HK-2 (cell line): ENCODE measurements around the gene TMEM209.
"Not testable (repeated sequence)": the region's sequence is repeated elsewhere in the genome, so short reads cannot be mapped to it uniquely, and the experiment has no call there.

ENCODE experiments used
- DNase-seq: peaks from one replicate; pipeline ENCODE4 v3.0.0-alpha.2; 2018; ENCODE audit not compliant: unreplicated experiment

Gene TMEM209

DNA sequence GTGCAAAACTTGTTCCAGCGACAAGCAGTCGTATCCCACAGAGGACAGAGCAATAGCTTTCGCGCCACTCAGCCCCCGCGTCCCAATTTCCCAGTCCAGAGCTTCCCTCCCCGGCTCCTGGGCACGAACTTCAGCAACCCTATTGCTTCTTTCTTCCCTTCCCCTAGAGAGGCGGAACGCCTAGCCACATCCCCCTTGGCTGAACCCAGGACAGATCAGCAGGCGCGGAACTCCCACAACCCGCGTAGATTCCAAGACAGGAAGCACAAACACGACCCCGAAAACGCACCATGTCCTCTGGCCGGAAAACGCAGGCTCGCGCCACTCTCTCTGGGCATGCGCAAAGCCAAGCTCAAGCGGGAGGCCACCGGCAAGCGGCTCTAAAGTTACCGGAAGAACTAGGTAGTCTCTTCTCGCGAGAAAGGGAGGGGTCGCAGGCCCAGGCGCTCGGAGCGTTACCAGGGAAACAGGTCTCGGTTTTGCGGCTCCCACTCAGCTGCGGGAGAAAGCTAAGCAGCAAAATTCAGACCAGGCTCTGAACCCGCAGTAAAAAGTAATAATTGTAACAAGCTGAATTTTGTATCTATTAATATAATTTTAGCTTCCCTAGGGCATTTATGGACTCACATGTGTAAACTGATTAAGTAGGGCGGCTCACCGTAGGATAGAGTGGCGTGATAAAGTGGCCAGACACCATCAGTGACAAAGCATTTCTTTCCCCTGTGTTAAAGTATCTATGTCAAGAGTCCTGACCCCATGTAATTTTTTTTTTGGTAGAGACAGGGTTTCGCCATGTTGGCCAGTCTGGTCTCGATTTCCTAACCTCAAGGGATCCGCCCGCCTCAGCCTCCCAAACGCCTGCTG lies at the start of gene TMEM209:
TSS of gene TMEM209 (minus strand) at position 323 of the 864 bp plus-strand sequence. CDS start at position 292, 31 bp downstream.
- DNase-seq = peak; percentile 98

GRCh38 chr7:130254555-130254954 lies 49.3 kb upstream of the TMEM209 start:
- DNase-seq = no peak

GRCh38 chr7:130249626-130250025 lies 44.4 kb upstream of the TMEM209 start:
- DNase-seq = not testable (repeated sequence)

GRCh38 chr7:130248842-130249241 lies 43.6 kb upstream of the TMEM209 start:
- DNase-seq = not testable (repeated sequence)

- not testable (repeated sequence) for DNase-seq
Measured at GRCh38 chr7:130246491-130246890, 41.3 kb upstream of the TMEM209 start.

DNA sequence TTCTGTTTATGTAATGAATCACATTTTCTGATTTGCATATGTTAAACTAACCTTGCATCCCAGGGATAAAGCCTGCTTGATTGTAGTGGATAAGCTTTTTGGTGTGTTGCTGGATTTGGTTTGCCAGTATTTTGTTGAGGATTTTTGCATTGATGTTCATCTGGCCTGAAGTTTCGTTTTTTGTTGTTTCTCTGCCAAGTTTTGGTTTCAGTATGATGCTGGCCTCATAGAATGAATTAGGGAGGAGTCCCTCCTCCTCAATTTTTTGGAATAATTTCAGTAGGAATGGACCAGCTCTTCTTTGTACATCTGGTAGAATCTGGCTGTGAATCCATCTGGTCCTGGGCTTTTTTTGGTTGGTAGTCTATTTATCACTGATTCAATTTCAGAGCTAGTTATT lies 38.3 kb upstream of the TMEM209 start:
- DNase-seq = not testable (repeated sequence)

DNA sequence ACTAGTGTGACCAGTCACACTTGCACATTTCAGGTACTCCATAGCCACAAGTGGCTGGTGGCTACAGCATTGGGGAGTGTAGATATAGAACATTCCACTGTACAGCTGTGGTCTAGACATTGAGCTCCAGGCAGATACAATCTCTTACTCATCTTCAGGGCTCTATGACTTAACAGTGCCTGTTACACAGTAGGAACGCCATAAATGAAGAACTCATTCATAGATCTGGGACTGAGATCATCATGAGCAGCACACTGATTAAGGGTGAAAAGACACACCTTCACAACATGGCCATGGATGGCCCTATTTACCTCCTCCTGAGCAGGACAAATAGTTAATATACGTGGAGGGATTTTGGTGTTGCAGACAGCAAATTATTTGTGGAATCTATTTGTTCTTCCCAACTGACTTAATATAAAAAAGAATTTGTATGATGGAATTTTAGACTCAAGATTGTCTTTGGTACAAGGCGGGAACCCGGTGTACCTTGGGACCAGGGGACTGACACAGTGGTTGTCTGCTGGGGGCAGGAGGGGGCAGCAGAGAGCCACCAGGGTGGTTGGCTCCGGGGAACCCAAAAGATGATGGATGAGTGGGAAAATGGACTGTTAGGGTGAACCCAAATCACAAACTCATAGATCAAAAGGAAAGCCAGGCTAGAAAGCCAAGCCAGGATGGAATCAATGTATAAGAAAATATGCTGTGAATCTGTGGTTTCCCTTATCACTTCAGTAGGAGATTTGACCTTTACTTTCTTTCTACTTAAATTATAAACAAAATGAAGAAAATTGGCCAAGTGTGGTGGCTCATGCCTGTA lies 37.2 kb upstream of the TMEM209 start:
- peak; percentile 42 for DNase-seq

DNA sequence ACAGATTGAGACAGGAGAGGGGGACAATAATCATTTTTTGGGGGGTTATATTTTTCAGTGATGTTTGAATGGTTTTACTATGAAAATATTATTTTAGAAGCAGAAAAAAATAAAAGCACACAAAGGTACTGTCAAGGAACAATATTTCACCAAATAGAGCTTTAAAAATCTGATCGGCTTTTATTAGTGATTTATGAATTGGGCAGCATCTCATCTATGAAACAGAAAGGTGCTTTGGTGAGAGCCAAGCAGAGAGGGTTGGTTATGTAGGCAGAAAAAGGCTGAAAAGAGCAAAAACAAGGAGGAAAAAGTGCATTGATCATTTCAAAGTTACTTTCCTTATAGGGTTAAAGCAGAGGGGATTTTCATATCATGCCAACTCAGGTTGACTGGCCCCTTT lies 35.0 kb upstream of the TMEM209 start:
- DNase-seq = no peak

DNA sequence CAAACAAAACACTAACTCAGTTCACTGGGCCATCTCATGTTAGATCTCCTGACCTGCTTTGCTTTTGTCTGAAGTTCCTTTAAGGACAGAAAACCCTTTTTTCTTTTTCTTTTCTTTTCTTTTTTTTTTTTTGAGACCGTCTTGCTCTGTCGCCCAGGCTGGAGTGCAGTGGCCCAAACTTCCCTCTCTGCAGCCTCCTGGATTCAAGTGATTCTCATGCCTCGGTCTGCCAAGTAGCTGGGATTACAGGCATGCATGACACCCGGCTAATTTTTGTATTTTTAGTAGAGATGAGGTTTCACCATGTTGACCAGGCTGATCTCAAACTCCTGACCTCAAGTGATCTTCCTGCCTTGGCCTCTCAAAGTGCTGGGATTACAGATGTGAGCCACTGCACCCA lies 31.2 kb upstream of the TMEM209 start:
- not testable (repeated sequence) for DNase-seq

- no peak for DNase-seq
Measured at GRCh38 chr7:130234078-130234477, 28.9 kb upstream of the TMEM209 start.

- DNase-seq = no peak
Measured at GRCh38 chr7:130232209-130232608, 27.0 kb upstream of the TMEM209 start.

- DNase-seq = no peak
Measured at GRCh38 chr7:130231792-130232191, 26.6 kb upstream of the TMEM209 start.

GRCh38 chr7:130229981-130230380 lies 24.8 kb upstream of the TMEM209 start:
- not testable (repeated sequence) for DNase-seq

DNA sequence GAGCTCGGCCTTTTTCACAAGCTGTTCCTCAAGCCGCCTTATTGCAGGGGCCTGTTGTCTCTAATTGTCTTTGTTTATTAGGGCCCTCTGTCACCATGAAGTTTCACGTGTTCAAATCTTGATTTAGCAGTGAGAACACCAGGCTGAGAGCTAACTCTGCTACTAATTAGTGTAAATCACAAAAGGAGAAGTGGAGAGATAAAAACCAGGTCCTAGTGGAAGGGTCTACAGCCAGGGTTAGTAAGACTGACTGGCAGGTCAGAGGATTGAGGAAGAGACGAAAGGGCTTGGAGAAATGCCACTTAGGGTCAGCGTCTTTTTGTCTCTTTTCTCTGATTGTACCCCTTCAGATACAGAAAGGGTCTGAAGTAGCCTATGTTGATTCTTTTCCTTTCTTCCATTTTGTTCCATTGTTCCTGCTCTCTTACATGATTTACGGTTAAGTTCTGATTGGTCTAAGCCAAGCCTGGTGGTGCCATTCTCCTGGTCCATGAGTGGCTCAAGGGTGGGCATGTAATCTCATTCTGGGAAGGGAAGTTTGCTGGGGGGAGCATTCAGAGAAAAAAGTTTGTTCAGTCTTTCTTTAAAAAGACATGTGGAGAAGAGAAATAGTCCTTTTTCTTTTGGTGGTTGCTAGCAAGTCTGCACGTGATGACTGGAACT lies 23.8 kb upstream of the TMEM209 start:
- DNase-seq = no peak

- DNase-seq = no peak
Measured at GRCh38 chr7:130227883-130228575, 22.8 kb upstream of the TMEM209 start.

- no peak for DNase-seq
Measured at GRCh38 chr7:130226333-130226732, 21.1 kb upstream of the TMEM209 start.

DNA sequence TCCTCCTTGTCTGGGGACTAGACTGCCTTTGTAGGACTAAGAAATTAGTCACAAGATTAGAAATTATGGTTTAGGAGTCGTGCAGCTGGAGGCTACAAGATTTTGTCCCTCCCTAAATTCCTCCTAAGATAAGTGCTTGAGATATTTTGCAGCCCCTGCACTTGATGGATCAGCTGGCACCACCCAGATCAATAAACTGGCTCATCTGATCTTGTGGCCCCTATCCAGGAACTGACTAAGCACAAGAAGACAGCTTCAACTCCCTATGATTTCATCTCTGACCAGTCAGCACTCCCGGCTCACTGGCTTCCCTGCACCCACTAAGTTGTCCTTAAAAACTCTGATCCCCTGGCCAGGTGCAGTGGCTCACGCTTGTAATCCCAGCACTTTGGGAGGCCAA lies 19.7 kb upstream of the TMEM209 start:
- DNase-seq = not testable (repeated sequence)

DNA sequence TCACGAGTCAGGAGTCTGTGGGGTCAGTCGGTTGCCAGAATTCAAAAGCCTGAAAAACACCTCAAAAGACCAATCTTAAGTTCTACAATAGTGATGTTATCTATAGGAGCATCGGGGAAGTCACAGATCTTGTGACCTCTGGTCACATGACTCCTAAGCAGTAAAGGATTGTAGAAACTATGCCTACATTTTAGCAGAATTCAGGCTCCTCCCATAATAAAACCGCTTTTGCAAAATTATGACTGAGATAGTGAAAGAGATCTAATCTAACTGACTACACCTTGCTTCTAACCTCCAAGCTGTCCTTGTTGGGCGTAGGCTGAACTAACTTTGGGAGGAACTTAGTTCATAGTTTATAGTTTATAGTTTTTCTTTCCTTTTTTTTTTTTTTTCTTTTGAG lies 19.0 kb upstream of the TMEM209 start:
- DNase-seq = no peak

DNA sequence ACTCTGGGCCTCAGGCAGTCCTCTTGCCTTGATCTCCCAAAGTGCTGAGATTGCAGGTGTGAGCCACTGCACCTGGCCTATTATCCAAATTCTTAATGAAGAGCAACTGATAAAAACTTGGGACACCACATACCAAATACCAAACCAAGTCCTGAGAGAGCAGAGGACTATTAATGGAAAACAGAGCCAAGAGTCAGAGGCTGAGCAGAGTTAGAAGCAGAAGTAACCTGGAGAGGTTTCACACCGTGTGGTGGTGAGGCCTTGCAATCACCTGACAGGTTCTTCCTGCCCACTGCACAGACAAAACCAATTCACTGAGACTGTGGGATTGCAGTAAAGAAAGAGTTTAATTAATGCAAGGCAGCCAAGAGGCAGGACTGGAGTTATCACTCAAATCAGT lies 18.4 kb upstream of the TMEM209 start:
- no peak for DNase-seq

- no peak for DNase-seq
Measured at GRCh38 chr7:130221746-130222145, 16.5 kb upstream of the TMEM209 start.

DNA sequence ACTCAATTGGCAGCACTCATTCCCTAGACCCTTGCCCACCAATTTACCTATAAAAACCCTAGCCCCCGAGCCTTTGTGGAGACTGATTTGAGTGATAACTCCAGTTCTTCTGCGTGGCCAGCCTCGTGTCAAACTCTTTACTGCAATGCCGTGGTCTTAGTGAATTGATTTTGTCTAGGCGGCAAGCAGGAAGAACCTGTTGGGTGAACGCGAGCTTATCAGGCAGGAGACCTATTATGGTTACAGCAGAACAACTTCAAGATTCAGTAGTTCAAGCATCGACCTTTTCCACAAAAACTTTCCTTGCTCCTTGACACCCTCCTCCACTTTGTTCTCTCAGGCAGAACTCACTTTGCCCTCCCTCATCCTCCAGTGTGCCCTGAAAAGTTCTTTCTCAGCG lies 14.7 kb upstream of the TMEM209 start:
- no peak for DNase-seq
